Left forelimb (tissue), 1 donor: Measurements from ENCODE around the gene WDR82.

ENCODE experiments used
- DNase-seq: peaks from one replicate; pipeline ENCODE4 v3.0.0-alpha.2; 2018; ENCODE audit warnings: low spot score

WDR82 gene

GRCh38 chr3:52278510-52279069, at the start of gene WDR82:
Gene WDR82, minus strand, starts transcription at chr3:52278649. Its CDS starts 288 bp downstream, at chr3:52278361.
- peak; percentile 99 for DNase-seq

- no peak for DNase-seq
These were observed 49.2 kb upstream of the WDR82 start for GRCh38 chr3:52327486-52328290.

- DNase-seq, result no peak
These were observed 48.5 kb upstream of the WDR82 start for GRCh38 chr3:52326976-52327375.

- no peak for DNase-seq
These were observed 47.2 kb upstream of the WDR82 start for GRCh38 chr3:52325686-52326085.

GRCh38 chr3:52324676-52325075, 46.2 kb upstream of the WDR82 start:
- no peak for DNase-seq

- no peak for DNase-seq
These were observed 45.3 kb upstream of the WDR82 start for GRCh38 chr3:52323526-52324295.

GRCh38 chr3:52322466-52322865, 44.0 kb upstream of the WDR82 start:
- no peak for DNase-seq

- DNase-seq, result no peak
These were observed 43.0 kb upstream of the WDR82 start for GRCh38 chr3:52321481-52321880.

GRCh38 chr3:52319921-52320595, 41.6 kb upstream of the WDR82 start:
- DNase-seq, result no peak

GRCh38 chr3:52318186-52318816, 39.9 kb upstream of the WDR82 start:
- no peak for DNase-seq

- no peak for DNase-seq
These were observed 39.0 kb upstream of the WDR82 start for GRCh38 chr3:52317208-52318000.

- DNase-seq, result no peak
These were observed 37.7 kb upstream of the WDR82 start, which contains the start of gene DNAH1 for GRCh38 chr3:52315977-52316764. Gene DNAH1, plus strand, starts transcription at chr3:52316319. Its CDS starts 6,124 bp downstream, at chr3:52322443.

- DNase-seq, result no peak
These were observed 36.6 kb upstream of the WDR82 start for GRCh38 chr3:52315006-52315405.

- DNase-seq, result no peak
These were observed 36.0 kb upstream of the WDR82 start for GRCh38 chr3:52314489-52314888.

- DNase-seq, result no peak
These were observed 35.3 kb upstream of the WDR82 start for GRCh38 chr3:52313774-52314188.

GRCh38 chr3:52313188-52313773, 34.8 kb upstream of the WDR82 start:
- DNase-seq, result no peak

- DNase-seq, result no peak
These were observed 33.2 kb upstream of the WDR82 start for GRCh38 chr3:52311576-52312119.

GRCh38 chr3:52310861-52311575, 32.6 kb upstream of the WDR82 start:
- DNase-seq, result no peak

- DNase-seq, result no peak
These were observed 29.9 kb upstream of the WDR82 start for GRCh38 chr3:52308308-52308707.
